Right ventricle myocardium superior (tissue), 1 donor: Measurements from ENCODE around the gene KCNN1. TPM values are rescaled to one million over a fixed set of nuclear protein-coding genes. Genes with fewer than 3 reads are reported as not detected.
"Not testable (repeated sequence)": the region's sequence is repeated elsewhere in the genome, so short reads cannot be mapped to it uniquely, and the experiment has no call there.

ENCODE experiments used
- ATAC-seq: fragments of 200-7000 bp; cut with Tn5 transposase; one replicate; pipeline ENCODE4 v1.9.1; 2020; ENCODE audit warnings: mild to moderate bottlenecking; ENCODE audit not compliant: poor library complexity
- DNase-seq: peaks from one replicate; pipeline ENCODE4 v3.0.0-alpha.2; 2020
- intact Hi-C: fragments of 100-400 bp; cut with DNase I; formaldehyde crosslinking; loops from one replicate; pipeline ENCODE4 v1.11.2; 2022
- total RNA-seq: library from RNA; stranded (reverse); fragmentation: NEBNext Ultra II Directional; extraction: Animal tissue kit (Norgen Biotek cat#: 25700); gene quantifications from one replicate; pipeline ENCODE4 v1.2.1, GENCODE V29; 2021
- donor health status: DM: no; HTN: yes; CAD: no; lungs with severe emphysema.

The KCNN1 gene
- total RNA-seq, 1 donor from 2014 or later = not detected

DNA sequence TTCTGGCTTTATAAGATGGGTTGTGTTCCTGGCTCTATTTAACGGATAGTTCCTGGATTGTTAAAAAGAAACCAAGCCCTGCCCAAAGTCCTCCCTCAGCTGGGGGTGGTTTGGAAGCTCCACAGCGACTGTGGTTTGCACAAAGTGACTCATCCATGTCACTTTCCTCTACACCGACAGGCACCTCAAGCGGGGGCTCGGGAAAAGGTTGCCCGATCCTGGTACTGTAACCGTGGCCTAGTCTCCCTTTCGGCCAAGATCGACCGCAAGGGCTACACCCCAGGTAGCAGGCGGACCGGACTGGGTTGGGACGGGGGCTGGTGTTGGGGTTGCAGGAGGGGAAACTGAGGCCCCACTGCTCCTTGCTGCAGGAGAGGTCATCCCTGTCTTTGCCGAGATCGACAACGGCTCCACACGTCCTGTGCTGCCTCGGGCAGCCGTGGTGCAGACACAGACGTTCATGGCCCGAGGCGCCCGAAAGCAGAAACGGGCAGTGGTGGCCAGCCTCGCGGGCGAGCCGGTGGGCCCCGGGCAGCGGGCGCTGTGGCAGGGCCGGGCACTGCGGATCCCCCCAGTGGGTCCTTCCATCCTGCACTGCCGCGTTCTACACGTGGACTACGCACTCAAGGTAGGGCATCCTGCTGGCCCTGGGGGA lies 42.6 kb downstream of the KCNN1 start:
- DNase-seq (no peak), ATAC-seq (no peak)

DNA sequence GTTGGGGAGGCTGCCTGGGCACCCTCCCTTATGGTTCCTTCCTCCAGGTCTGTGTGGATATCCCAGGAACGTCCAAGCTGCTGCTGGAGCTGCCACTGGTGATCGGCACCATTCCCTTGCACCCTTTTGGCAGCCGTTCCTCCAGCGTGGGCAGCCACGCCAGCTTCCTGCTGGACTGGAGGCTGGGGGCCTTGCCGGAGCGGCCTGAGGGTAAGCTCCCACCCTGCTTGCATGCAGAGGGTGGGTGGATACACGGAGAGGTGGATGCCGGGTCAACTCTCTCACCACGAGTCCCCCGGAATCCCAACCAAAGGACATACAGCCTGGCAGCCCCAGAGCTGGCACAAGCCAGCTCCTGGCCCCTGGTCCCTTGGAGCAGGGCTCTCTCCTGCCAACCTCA lies 43.2 kb downstream of the KCNN1 start:
- intact Hi-C loops = no loop called here
- ATAC-seq = no peak
- DNase-seq = no peak

More for the DNA sequence above, 42.6 kb downstream of the KCNN1 start:
- intact Hi-C loops = no loop called here

DNA sequence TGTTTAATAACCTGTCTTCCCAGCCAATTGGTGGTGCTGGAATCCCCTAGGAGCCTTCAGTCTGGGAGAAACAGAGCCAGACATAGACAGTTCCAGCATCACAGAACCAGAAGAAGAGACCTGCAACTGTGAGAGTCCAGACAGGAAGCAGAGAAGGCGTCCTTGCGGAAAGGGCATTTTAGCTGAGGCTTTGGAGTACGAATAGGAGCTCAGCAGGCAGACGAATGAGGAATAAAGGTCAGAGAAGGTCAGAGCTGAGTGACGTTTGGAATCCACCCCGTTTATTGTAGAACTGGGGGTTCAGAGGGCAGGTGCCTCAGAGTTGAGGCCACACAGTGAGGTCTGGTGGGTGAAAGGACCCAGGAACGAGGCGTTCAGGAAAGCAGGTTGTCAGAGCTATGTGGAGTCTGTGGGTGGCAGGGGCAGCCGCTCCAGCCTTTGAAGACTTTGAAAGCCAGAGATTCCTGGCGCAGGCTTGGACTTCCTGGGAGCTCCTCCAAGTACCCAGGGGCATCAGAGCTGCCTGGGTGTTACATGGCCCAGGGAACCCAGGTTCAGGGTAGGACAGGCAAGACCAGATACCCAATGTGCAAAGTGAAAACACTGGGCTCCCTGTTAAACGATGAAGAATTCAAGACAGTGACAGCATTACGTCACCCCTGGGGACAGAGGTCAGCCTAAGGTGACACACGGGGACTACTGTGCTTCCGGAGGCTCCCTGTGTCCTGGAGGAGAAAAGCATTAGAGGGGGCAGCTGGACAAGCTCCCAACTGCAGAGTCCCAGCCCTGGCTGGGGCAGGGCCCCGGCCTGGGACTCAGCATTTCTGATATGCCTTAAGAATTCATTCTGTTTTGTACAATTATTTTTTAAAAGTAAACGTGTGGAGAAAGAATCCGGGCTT lies 46.6 kb downstream of the KCNN1 start:
- ATAC-seq (peak; percentile 41), DNase-seq (no peak)
- intact Hi-C loops = no loop called here

- ATAC-seq (no peak), DNase-seq (no peak)
- intact Hi-C loops = no loop called here
Observed at GRCh38 chr19:18014197-18014596, 47.3 kb downstream of the KCNN1 start.

DNA sequence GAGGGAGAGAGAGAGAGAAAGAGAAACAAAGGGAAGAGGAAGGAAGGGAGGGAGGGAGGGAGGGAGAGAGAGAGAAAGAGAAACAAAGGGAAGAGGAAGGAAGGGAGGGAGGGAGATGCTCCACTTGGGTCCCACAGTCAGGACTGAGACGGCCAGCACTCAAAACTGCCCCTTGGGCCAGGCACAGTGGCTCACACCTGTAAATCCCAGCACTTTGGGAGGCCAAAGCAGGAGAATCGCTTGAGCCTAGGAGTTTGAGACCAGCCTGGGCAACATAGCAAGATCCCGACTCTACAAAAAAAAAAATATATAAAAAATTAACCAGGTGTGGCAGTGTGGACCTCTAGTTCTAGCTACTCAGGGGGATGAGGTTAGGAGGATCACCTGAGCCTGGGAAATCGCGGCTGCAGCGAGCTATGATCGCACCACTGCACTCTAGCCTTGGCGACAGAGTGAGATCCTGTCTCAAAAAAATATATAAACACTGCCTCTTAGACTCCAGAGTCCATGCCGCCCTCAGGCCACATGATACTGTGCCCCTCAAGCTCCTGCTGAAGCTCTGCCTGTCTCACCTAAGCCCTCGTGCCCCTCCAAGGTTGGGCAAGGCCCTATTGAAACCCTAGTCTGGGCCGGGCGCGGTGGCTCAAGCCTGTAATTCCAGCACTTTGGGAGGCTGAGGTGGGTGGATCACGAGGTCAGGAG lies 49.5 kb downstream of the KCNN1 start:
- ATAC-seq = no peak
- intact Hi-C loops = loop anchor here (5.0 kb wide), 1 partner anchor 36 kb away; no protein-coding TSS in a partner anchor
- DNase-seq = no peak

DNA sequence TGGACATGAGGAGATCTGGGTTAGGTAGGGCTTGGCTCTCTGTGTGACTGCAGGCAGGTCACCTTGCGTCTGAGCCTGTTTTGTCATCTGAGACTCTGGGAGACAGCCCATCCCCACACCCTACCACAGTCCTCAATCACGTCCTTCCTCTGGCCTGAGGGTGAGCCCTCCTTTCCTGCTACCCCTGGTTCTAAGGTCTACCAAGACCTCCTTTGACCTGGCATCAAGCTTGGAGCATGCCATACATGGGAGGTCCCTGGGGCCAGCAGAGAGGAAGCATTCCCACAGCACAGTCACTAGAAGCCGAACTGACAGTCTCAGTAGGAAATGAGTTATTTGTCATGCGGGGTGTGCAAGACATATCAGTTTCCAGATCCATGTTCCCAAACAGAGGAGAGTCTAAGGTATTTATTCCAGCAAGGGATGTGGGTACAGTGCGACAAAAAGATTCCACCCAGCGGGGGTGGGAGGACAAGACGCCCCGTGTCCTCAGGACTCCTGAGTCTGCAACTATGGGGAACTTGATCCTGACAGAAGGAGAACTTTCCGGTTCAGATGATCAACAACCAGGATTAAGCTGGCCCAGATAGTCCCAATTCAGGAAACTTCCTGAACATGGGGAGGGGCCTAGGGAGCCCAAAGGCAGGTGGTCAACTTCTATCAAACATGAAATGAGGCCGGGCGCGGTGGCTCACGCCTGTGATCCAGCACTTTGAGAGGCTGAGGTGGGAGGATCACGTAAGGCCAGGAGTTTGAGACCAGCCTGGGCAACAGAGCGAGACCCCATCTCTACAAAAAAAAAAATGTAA lies 50.6 kb downstream of the KCNN1 start:
- DNase-seq (no peak), ATAC-seq (peak; percentile 16)
- intact Hi-C loops = loop anchor here (5.0 kb wide), 1 partner anchor 35 kb away; no protein-coding TSS in a partner anchor

DNA sequence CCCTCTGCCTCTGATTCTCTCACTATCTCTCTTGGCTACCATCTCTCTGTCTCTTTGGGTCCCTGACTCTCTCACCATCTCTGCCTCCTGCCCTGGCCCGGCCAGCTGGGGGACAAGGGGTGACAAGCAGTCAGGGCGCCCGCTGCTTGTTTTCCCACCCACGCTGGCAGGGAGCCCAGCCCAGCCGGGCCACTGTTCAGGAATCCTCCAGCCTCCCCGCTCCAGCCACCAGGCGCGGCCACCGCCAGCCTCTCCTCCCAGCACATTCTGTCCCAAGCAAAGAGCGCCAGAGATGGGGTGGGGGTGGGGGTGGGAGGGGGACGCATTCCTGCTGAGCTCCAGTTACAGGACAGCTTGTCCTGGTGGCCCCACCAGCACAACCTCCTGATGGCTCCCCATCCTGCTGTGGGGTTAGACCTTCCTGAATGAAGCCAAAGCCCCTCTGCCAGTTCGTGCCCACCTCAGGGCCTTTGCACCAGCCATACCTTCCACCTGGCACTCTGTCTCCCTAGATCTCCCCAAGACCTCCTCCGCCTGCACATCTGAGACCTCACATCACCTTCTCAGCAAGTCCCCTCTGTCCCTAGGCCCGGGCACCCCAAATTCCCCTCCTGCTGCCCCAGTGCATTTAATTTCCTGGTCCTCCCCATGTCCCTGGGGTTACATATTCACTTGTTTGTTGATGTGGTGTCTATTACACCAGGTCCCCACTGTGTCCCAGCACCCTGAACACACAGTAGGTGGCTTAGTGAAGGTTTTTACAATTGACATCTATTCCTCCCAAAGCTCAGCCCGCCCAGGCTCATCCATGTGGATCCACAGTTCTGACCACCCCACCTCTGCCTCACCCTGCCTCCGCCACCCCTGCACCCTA lies 53.5 kb downstream of the KCNN1 start:
- ATAC-seq = peak; percentile 73
- DNase-seq = peak; percentile 96
- intact Hi-C loops = no loop called here

DNA sequence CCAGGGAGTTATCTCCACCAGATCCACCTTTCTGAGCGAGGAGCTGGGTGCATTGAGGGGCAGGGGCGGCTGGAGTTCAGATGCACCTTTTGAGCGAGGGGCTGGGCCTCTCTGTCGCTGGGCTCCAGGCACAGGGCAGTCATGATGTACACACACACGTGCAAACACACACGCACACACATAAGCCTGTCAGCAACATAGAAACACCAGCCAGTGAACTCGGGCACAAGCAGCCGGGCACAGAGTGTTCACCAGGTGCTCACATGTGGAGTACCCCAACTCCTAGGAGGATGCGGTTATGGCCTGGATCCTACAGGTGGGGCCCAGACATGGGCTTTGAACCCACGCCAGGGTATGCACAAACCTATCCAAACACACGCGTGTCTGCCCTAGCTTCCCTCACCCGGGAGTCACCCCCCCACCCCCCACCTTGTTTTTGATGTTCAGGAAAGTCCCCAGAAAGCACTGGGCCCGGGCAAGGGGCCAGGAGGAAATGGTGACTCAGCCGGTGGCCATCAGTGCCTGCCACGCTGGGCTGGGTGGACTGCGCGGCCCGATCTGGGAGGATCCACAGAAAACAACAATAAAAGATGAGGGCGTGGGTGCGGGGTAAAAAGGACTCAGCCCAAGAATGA lies 54.3 kb downstream of the KCNN1 start:
- DNase-seq (peak; percentile 93), ATAC-seq (peak; percentile 38)
- intact Hi-C loops = no loop called here

DNA sequence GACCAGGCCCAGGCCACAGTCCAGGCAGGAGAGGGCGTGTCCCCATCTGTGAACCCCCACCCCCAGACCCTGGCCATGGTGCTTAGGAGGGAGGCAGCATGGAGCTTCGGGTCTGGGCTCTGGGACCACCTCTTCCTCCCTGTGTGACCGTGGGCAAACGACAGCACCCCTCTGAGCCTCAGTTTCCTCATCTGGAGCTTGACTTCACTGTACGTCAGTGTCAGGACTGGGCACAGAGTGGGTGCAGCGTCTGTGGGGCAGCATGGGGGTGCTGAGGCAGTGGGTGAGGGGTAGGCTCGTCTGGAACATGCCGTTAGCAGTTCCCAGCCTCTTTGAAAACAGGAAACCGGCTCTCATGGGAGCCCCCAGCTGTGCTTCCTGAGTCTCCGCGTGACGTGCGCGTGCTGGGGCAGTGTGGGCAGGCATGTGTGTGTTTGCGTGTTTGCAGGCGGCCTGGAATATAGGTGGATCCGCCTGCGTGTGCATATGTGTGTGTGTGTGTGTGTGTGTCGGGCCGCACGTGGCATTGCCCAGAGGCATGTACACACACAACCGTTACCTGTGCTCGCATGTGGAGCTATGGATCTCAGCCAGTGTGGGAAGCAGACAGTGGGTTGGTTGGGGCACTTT lies 56.8 kb downstream of the KCNN1 start:
- intact Hi-C loops = no loop called here
- ATAC-seq = peak; percentile 71
- DNase-seq = peak; percentile 96

GRCh38 chr19:18027151-18027550 lies 60.2 kb downstream of the KCNN1 start:
- DNase-seq (no peak), ATAC-seq (no peak)
- intact Hi-C loops = no loop called here

- intact Hi-C loops = no loop called here
- ATAC-seq = peak; percentile 70
- peak; percentile 44 for DNase-seq
Observed at GRCh38 chr19:18029617-18030338, 62.9 kb downstream of the KCNN1 start.

DNA sequence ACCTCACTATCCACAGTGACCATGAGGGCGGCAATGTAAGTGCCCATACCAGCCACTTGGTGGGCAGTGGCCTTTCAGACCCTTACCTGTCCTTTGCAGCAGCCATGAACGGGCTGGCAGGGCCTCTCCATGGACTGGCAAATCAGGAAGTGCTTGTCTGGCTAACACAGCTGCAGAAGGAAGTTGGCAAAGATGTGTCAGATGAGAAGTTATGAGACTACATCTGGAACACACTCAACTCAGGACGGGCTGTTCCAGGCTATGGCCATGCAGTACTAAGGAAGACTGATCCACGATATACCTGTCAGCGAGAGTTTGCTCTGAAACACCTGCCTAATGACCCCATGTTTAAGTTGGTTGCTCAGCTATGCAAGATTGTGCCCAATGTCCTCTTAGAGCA lies 64.5 kb downstream of the KCNN1 start:
- ATAC-seq = peak; percentile 43
- intact Hi-C loops, DNase-seq: not testable (repeated sequence)

- intact Hi-C loops, DNase-seq: not testable (repeated sequence)
- ATAC-seq = peak; percentile 27
Observed at GRCh38 chr19:18032102-18032501, 65.2 kb downstream of the KCNN1 start.

DNA sequence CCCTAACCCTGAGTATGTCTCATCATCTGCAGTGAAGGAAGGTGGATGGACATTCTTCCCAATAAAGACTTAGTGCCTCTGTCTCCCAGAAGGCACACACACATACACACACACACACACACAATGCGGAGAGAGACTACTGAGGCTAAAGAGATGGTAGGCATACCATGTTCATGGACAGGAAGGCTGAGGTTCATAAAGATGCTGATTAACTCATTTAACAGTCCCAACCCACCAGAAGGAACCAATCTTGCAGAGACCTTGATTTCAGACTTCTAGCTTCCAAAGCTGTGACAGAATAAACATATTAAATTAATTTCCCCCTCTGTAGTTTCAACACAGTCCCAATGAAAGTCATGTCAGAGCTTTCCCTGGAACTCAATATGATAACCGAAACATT lies 74.1 kb downstream of the KCNN1 start:
- intact Hi-C loops = no loop called here
- no peak for DNase-seq
- ATAC-seq = no peak

- ATAC-seq (no peak), DNase-seq (no peak)
- intact Hi-C loops = no loop called here
Observed at GRCh38 chr19:18043676-18044075, 76.8 kb downstream of the KCNN1 start.

DNA sequence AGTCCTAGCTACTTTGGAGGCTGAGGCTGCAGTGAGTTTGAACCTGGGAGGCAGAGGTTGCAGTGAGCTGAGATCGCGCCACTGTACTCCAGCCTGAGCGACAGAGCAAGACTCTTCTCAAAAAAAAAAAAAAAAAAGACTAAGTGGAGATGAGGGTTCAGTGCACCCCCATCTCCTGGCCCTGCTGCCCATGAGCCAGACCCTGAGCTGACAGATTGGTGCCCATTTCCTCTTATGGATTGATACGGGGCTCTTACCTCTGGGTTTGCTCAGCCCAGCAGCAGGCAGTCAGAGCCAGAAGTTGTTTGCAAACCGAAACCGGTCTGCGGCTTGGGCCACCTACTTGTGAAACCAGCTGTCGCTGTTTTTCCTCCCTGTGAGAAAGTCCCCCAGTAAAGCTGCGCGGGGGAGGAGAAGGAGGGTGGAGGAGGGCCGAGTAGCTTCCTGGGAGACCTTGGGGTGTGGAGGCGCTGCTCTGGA lies 78.0 kb downstream of the KCNN1 start:
- intact Hi-C loops = no loop called here
- ATAC-seq (peak; percentile 75), DNase-seq (peak; percentile 84)
